Left ventricle myocardium inferior (tissue), 1 donor: Measurements from ENCODE around the gene C1QTNF1. TPM values are rescaled to one million over a fixed set of nuclear protein-coding genes. Genes with fewer than 3 reads are reported as not detected.

ENCODE experiments used
- DNase-seq: peaks from one replicate; pipeline ENCODE4 v3.0.0-alpha.2; 2020
- H3K27ac ChIP-seq: fragments of 200-600 bp; replicated peaks from 2 replicates; pipeline ENCODE4 v1.8.0; 2021
- H3K27me3 ChIP-seq: fragments of 200-600 bp; 2 replicates; pipeline ENCODE4 v1.8.0; 2021; ENCODE audit warnings: low read depth
- H3K36me3 ChIP-seq: fragments of 200-600 bp; 2 replicates; pipeline ENCODE4 v1.8.0; 2021
- H3K4me1 ChIP-seq: fragments of 200-600 bp; 2 replicates; pipeline ENCODE4 v1.8.0; 2021
- H3K4me3 ChIP-seq: fragments of 200-600 bp; 2 replicates; pipeline ENCODE4 v1.8.0; 2021; ENCODE audit warnings: mild to moderate bottlenecking, moderate library complexity
- H3K9me3 ChIP-seq: fragments of 200-600 bp; replicated peaks from 2 replicates; pipeline ENCODE4 v1.8.0; 2021
- intact Hi-C: fragments of 100-400 bp; cut with micrococcal nuclease; formaldehyde crosslinking; loops from one replicate; pipeline ENCODE4 v1.11.0; 2022
- total RNA-seq: library from RNA; stranded (reverse); fragmentation: NEBNext Ultra II Directional; extraction: Animal tissue kit (Norgen Biotek cat#: 25700); gene quantifications from one replicate; pipeline ENCODE4 v1.2.1, GENCODE V29; 2021
- TF ChIP-seq, protein P1 (sequence below): fragments of 200-600 bp; IDR thresholded peaks from 2 replicates; pipeline ENCODE4 v1.8.0; 2021; ENCODE audit warnings: antibody characterized with exemption, mild to moderate bottlenecking, borderline replicate concordance
- donor health status: DM: no; HTN: yes; CAD: no; lungs with severe emphysema.

C1QTNF1 gene
- total RNA-seq, 1 donor from 2014 or later, result 146 TPM

DNA sequence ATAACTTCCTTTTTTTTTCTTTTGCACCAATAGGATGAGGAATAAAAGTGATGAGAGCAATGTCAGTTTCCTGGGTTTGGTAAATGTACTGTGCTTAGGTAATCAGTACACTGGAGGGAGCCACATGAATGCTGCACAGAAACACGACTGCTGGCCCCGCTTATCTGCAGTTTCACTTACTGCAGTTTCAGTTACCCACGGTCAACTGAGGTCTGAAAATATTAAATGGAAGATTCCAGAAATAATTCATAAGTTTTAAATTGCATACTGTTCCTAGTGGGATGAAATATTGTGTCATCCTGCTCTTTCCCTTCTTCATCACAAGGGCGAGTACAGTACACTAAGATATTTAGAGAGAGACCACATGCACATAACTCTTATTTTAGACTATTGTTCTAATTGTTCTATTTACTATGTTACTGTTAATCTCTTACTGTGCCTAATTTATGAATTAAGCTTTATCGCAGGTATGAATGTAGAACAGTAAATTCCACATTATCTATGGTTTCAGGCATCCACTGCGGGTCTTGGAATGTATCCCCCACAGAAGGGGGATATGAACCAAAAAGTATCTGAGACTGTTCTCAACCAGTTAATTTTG, 37.8 kb upstream of the C1QTNF1 start:
- H3K27ac ChIP-seq, result peak overlapping the region; percentile 90
- intact Hi-C loops, result no loop called here
- no peak for DNase-seq
- peak overlapping the region; percentile 65 for H3K4me3 ChIP-seq
- peaks cover 13% of the 10 kb centered on the region for H3K36me3 ChIP-seq
- H3K4me1 ChIP-seq, result peaks cover 39% of the 10 kb centered on the region
- no peaks in the 10 kb centered on the region for H3K27me3 ChIP-seq
- no peaks in the 10 kb centered on the region for H3K9me3 ChIP-seq
- TF ChIP-seq, protein P1, sequence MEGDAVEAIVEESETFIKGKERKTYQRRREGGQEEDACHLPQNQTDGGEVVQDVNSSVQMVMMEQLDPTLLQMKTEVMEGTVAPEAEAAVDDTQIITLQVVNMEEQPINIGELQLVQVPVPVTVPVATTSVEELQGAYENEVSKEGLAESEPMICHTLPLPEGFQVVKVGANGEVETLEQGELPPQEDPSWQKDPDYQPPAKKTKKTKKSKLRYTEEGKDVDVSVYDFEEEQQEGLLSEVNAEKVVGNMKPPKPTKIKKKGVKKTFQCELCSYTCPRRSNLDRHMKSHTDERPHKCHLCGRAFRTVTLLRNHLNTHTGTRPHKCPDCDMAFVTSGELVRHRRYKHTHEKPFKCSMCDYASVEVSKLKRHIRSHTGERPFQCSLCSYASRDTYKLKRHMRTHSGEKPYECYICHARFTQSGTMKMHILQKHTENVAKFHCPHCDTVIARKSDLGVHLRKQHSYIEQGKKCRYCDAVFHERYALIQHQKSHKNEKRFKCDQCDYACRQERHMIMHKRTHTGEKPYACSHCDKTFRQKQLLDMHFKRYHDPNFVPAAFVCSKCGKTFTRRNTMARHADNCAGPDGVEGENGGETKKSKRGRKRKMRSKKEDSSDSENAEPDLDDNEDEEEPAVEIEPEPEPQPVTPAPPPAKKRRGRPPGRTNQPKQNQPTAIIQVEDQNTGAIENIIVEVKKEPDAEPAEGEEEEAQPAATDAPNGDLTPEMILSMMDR, result peak; percentile 61

DNA sequence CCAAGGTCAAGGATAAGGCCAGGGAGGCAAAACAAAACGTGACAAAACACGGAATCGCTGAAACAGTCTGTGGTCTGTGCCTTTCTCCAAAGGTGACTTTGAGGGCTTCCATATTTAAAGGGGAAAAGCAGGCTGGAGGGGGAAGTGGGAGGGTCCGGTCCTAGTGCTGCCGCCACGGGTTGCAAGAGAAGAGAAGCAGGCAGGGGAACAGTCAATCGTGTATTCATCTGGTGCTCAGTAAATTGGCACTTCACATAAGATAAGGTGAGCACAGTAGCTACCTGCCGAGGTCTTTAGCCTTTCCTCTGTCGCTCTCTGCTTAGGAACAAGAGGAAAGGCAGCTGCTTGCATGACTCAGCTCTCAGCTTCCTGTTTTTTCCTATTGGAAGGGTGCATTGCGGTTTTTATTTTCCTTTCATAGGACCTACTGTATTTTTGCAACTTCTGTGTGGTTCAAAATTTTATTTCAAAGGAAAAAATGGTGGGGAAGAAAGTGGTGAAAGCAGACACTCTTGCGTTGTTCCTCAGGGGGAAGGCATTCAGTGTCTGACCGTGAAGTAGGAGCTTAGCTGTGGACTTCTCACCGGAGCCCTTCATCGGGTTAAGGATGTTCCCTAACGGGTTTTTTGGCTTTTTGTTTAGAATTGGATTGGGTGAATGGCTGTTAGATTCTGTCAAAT, 37.2 kb upstream of the C1QTNF1 start:
- H3K9me3 ChIP-seq, result no peaks in the 10 kb centered on the region
- no peaks in the 10 kb centered on the region for H3K27me3 ChIP-seq
- H3K4me3 ChIP-seq, result peak overlapping the region; percentile 65
- H3K36me3 ChIP-seq, result peaks cover 20% of the 10 kb centered on the region
- TF ChIP-seq, protein P1, result no peak
- intact Hi-C loops, result no loop called here
- peaks cover 39% of the 10 kb centered on the region for H3K4me1 ChIP-seq
- peak overlapping the region; percentile 90 for H3K27ac ChIP-seq
- DNase-seq, result peak; percentile 9

DNA sequence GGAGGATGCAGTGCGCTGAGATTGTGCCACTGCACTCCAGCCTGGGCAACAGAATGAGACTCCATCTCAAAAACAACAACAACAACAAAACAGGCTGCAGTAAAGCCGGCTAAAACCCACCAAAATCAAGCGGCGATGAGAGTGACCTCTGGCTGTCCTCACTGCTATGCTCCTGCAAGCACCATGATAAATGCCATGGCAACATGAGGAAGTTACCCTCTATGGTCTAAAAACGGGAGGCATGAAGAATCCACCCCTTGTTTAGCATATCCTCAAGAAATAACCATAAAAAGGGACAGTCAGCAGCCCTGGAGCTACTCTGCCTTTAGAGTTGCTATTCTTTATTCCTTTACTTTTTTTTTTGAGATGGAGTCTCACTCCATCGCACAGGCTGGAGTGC, 35.8 kb upstream of the C1QTNF1 start:
- DNase-seq, result peak; percentile 4
- intact Hi-C loops, result no loop called here
- peak overlapping the region; percentile 90 for H3K27ac ChIP-seq
- TF ChIP-seq, protein P1, result no peak
- no peaks in the 10 kb centered on the region for H3K27me3 ChIP-seq
- H3K36me3 ChIP-seq, result peaks cover 32% of the 10 kb centered on the region
- H3K4me3 ChIP-seq, result no peak overlapping the region
- peaks cover 44% of the 10 kb centered on the region for H3K4me1 ChIP-seq
- H3K9me3 ChIP-seq, result no peaks in the 10 kb centered on the region

DNA sequence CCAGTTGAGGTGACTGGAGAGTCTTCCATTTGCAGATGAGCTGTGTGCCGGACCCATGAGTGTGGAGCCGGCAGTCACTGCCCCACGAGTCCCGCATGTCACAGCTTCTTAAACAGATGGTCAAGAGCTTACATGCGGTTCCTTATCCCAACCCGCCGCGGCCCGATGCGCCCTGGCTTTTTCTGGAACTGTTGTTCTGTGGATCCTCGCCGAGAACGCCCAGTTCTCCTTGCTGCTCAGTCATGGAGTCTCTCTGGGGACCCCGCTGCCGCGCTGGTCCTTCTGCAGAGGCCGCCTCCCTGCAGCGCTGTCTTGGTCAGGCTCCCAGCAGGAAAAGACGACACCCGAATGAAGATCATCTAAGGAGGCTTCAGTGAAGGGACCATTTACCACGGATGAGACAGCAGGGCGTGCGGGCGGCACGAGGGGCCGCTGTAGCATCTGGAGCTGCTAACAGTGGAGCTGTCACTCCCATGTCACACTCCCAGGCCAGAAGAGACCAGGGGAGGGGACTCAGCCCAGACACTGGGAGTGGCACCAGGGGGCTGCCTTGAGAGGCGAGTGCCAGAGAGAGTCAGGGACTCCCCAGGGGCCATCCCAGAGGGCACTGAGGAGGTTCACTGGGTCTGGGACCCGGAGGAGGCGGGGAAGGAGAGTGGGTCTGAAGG, 33.5 kb upstream of the C1QTNF1 start:
- Histone ChIP-seq H3K27me3 (no peaks in the 10 kb centered on the region), H3K4me1 (peaks cover 51% of the 10 kb centered on the region), H3K9me3 (no peaks in the 10 kb centered on the region), H3K4me3 (no peak overlapping the region), H3K27ac (no peak overlapping the region), H3K36me3 (peaks cover 50% of the 10 kb centered on the region)
- TF ChIP-seq, protein P1, result no peak
- peak; percentile 27 for DNase-seq
- intact Hi-C loops, result no loop called here

DNA sequence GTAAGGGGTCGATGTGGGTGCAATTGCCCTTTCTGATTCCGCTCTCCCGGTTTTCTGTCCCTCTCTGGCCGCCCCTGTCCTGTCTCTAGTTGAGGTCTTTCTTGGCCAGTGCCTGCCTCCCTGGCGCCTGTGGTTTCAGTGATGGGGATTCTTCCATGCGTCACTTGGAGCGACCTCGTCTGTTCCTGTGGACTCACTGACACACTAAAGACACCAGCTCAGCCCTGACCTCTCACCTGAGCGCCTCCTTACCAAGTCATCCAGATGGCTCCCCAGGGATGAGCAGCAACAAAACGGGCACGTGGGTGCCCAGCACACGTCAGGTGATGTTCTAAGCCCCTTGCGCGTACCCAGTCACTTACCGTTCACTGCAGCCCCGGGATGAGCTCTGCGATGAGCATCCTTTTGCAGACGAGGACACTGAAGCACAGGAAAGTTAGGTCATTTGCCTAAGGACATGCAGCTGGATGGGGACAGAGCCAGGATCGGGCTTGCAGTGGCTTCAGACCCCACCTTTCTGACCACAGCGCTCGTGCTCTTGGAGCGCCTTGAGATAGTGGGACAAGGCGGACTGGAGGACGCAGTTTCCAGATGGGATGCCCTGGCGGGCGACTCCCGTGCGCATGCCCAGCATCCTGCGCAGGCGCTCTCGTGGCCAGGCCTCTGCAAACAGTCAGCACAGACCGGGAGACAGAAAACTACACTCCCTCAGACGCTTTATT, 32.8 kb upstream of the C1QTNF1 start:
- H3K9me3 ChIP-seq, result no peaks in the 10 kb centered on the region
- no peak overlapping the region for H3K4me3 ChIP-seq
- H3K27ac ChIP-seq, result no peak overlapping the region
- peak; percentile 8 for DNase-seq
- TF ChIP-seq, protein P1, result no peak
- H3K27me3 ChIP-seq, result no peaks in the 10 kb centered on the region
- peaks cover 51% of the 10 kb centered on the region for H3K4me1 ChIP-seq
- intact Hi-C loops, result no loop called here
- H3K36me3 ChIP-seq, result peaks cover 57% of the 10 kb centered on the region
